Left colon (tissue), 2 donors: ENCODE measurements around the gene NCAPD2. TPM values are rescaled to one million over a fixed set of nuclear protein-coding genes. Genes with fewer than 3 reads are reported as not detected.
"Not testable (repeated sequence)": the region's sequence is repeated elsewhere in the genome, so short reads cannot be mapped to it uniquely, and the experiment has no call there.

Experiments used
- ATAC-seq: fragments of 200-7000 bp; cut with Tn5 transposase; one replicate; pipeline ENCODE4 v1.9.1; 2020; ENCODE audit warnings: mild to moderate bottlenecking, moderate library complexity
- DNase-seq, 2 donors: peaks; one replicate each; pipeline ENCODE4 v3.0.0-alpha.2; 2020
- intact Hi-C, 2 donors: fragments of 100-400 bp; cut with DNase I in 1 of 2; cut with micrococcal nuclease in 1 of 2; formaldehyde crosslinking; loops; one replicate each; pipeline versions ENCODE4 v1.11.2 to v1.14.0; 2022; cut with DNase I, micrococcal nuclease
- total RNA-seq, 2 donors: library from RNA; stranded (reverse); fragmentation: NEBNext Ultra II Directional; extraction: Animal tissue kit (Norgen Biotek cat#: 25700); gene quantifications; one replicate each; pipeline ENCODE4 v1.2.1, GENCODE V29; 2021
- donor health status: DM: no; HTN: no; CAD: no.
- donor health status: DM: yes; HTN: yes; CAD: no.

Gene NCAPD2
- total RNA-seq, 2 donors from 2014 or later: 21.9 to 29.4 TPM

GRCh38 chr12:6488240-6488639 lies 5.7 kb upstream of the NCAPD2 start:
- DNase-seq (no peak), ATAC-seq (no peak)
- intact Hi-C loops: no loop called here

GRCh38 chr12:6489449-6489848 lies 4.5 kb upstream of the NCAPD2 start:
- ATAC-seq: no peak
- no peak for DNase-seq
- intact Hi-C loops: no loop called here

- ATAC-seq, intact Hi-C loops, DNase-seq: not testable (repeated sequence)
Measured at GRCh38 chr12:6490673-6491072, 3.2 kb upstream of the NCAPD2 start.

- intact Hi-C loops: no loop called here
- peak; percentile 97 to 99 for DNase-seq
- ATAC-seq: peak; percentile 91
Measured at GRCh38 chr12:6492838-6493496, 935 bp upstream of the NCAPD2 start, which contains the start of gene MRPL51. TSS of gene MRPL51 (minus strand) at chr12:6493262. CDS start at chr12:6493136, 126 bp downstream.

GRCh38 chr12:6494258-6494743 lies 399 bp downstream of the NCAPD2 start:
- DNase-seq (no peak), ATAC-seq (no peak)
- intact Hi-C loops: no loop called here

GRCh38 chr12:6494968-6495367 lies 1.1 kb downstream of the NCAPD2 start:
- no peak for DNase-seq
- intact Hi-C loops: no loop called here
- ATAC-seq: no peak

GRCh38 chr12:6497291-6497690 lies 3.4 kb downstream of the NCAPD2 start:
- intact Hi-C loops, DNase-seq, ATAC-seq: not testable (repeated sequence)

- ATAC-seq: no peak
- no peak for DNase-seq
- intact Hi-C loops: no loop called here
Measured at GRCh38 chr12:6500466-6500865, 6.6 kb downstream of the NCAPD2 start.

GRCh38 chr12:6507102-6507998 lies 13.4 kb downstream of the NCAPD2 start:
- ATAC-seq (no peak), DNase-seq (no peak)
- intact Hi-C loops: no loop called here

- intact Hi-C loops: no loop called here
- no peak for DNase-seq
- ATAC-seq: no peak
Measured at GRCh38 chr12:6508087-6508486, 14.2 kb downstream of the NCAPD2 start.

GRCh38 chr12:6520186-6520585 lies 26.3 kb downstream of the NCAPD2 start:
- intact Hi-C loops: no loop called here
- no peak for DNase-seq
- no peak for ATAC-seq

- ATAC-seq (no peak), DNase-seq (no peak)
- intact Hi-C loops: no loop called here
Measured at GRCh38 chr12:6522193-6522592, 28.3 kb downstream of the NCAPD2 start.

GRCh38 chr12:6523708-6524107 lies 29.8 kb downstream of the NCAPD2 start:
- no peak for ATAC-seq
- intact Hi-C loops: no loop called here
- DNase-seq: no peak

- ATAC-seq: no peak
- no peak for DNase-seq
- intact Hi-C loops: no loop called here
Measured at GRCh38 chr12:6524648-6525047, 30.7 kb downstream of the NCAPD2 start.

- DNase-seq (no peak), ATAC-seq (no peak)
- intact Hi-C loops: no loop called here
Measured at GRCh38 chr12:6526201-6526600, 32.3 kb downstream of the NCAPD2 start.

- intact Hi-C loops: no loop called here
- ATAC-seq: no peak
- DNase-seq: no peak
Measured at GRCh38 chr12:6526766-6527525, 33.0 kb downstream of the NCAPD2 start.

GRCh38 chr12:6527711-6528110 lies 33.8 kb downstream of the NCAPD2 start:
- intact Hi-C loops: no loop called here
- ATAC-seq (no peak), DNase-seq (no peak)

- intact Hi-C loops: no loop called here
- no peak for DNase-seq
- ATAC-seq: no peak
Measured at GRCh38 chr12:6528539-6529235, 34.8 kb downstream of the NCAPD2 start.

GRCh38 chr12:6529291-6529737 lies 35.4 kb downstream of the NCAPD2 start:
- no peak for DNase-seq
- no peak for ATAC-seq
- intact Hi-C loops: no loop called here
